Neutrophil (primary cell): ENCODE results near the gene KMO.
A peak's percentile ranks its signal among the peaks of the same experiment; 100 is the strongest.

ENCODE experiments used
- H3K27ac ChIP-seq: fragments of 200-600 bp; sonication (generic); 2 replicates; pipeline ENCODE4 v1.5.1; 2016; ENCODE audit warnings: mild to moderate bottlenecking, moderate library complexity
- H3K27me3 ChIP-seq: fragments of 200-600 bp; sonication (generic); 2 replicates; pipeline ENCODE4 v1.6.0; 2016; ENCODE audit warnings: mild to moderate bottlenecking
- H3K36me3 ChIP-seq: fragments of 200-600 bp; sonication (generic); 2 replicates; pipeline ENCODE4 v1.5.1; 2017
- H3K4me1 ChIP-seq, 2 experiments: fragments of 200-600 bp in 1 of 2; sonication (generic) in 1 of 2; 1 replicate in 1 of 2; 2 replicates in 1 of 2; pipeline versions ENCODE4 v1.5.1 to v1.6.1; 2013 to 2016; ENCODE audit warnings: low read depth in 1 of 2, low read length in 1 of 2, mild to moderate bottlenecking in 1 of 2, moderate library complexity in 1 of 2; ENCODE audit not compliant: control insufficient read depth in 1 of 2, insufficient read depth in 1 of 2
- H3K4me3 ChIP-seq, 2 experiments: fragments of 200-600 bp in 1 of 2; sonication (generic) in 1 of 2; 1 replicate in 1 of 2; 2 replicates in 1 of 2; pipeline ENCODE4 v1.5.1; 2013 to 2016; ENCODE audit warnings: low read depth in 1 of 2, low read length in 1 of 2, mild to moderate bottlenecking in 1 of 2, moderate library complexity in 1 of 2
- H3K9me3 ChIP-seq: fragments of 200-600 bp; sonication (generic); 2 replicates; pipeline ENCODE4 v1.5.1; 2016
- TF ChIP-seq, protein P1 (sequence below): fragments of 200-600 bp; sonication (generic); IDR thresholded peaks from 2 replicates; pipeline ENCODE4 v1.5.1; 2016; ENCODE audit warnings: antibody characterized with exemption

The KMO gene

DNA sequence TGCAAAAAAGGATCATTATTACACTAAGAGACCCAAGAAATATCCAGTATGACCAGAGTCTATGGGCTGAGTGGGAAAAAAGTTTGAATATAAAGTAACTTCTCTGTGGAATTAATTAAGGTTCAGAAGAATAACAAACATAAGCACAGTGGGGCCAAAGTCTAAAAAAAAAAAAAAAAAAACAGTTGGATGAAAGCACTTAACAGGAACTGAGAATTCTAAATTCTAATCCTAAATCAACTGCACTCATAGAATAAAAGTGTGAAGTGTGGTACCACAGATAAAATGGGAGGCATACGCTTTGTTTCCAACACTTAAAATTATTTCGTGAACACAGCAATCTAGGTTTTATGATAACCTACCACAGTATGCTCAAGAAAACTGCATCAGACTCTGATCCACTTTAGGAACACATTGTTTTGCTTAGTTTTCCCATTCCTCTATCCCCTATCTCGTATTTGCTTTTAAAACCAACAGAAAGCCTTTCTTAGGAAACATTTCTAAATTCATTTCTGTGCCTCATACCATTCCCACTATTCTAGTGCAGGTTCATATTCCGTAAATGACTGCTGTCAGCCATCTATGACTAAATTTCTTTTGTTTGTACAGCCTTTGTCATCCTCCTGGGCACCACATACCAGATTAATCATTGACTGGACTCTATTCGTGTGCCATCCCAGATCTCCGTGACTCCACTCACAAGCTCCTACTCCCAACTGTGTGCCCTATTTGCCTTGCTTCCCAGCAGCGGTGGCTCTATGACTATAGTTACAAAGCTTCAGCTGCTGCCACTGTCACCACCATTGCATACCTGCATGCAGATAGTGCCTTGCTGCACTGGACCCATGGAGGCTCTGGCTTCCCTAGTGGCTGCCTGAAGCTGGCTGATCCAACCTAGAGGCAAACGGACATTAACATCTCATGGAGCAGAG lies 83.1 kb downstream of the KMO start:
- no peak overlapping the region for H3K27ac ChIP-seq
- TF ChIP-seq, protein P1, sequence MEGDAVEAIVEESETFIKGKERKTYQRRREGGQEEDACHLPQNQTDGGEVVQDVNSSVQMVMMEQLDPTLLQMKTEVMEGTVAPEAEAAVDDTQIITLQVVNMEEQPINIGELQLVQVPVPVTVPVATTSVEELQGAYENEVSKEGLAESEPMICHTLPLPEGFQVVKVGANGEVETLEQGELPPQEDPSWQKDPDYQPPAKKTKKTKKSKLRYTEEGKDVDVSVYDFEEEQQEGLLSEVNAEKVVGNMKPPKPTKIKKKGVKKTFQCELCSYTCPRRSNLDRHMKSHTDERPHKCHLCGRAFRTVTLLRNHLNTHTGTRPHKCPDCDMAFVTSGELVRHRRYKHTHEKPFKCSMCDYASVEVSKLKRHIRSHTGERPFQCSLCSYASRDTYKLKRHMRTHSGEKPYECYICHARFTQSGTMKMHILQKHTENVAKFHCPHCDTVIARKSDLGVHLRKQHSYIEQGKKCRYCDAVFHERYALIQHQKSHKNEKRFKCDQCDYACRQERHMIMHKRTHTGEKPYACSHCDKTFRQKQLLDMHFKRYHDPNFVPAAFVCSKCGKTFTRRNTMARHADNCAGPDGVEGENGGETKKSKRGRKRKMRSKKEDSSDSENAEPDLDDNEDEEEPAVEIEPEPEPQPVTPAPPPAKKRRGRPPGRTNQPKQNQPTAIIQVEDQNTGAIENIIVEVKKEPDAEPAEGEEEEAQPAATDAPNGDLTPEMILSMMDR: no peak

DNA sequence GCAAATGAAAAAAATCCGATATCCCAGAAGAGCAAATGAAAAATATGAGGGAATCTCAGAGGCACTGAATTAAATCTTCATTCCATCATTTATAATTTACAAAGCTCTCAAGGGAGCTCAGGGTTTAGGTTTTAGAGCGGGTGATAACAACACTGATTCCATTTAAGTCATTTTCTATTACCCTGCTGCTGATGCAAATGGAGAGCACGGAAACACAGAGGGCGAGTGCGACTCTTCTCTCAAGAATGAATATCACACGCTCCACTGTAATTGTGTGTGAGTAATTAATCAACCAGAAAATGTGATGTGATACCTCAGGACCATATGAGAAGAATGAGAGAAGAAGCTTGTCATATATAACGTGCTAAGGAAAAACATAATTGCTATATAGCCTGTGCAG lies 85.2 kb downstream of the KMO start:
- H3K9me3 ChIP-seq: no peaks in the 10 kb centered on the region
- peaks cover 12 to 19% of the 10 kb centered on the region in 2 experiments for H3K4me1 ChIP-seq
- H3K4me3 ChIP-seq: no peak overlapping the region
- no peaks in the 10 kb centered on the region for H3K27me3 ChIP-seq
- TF ChIP-seq, protein P1: no peak
- no peak overlapping the region for H3K27ac ChIP-seq
- no peaks in the 10 kb centered on the region for H3K36me3 ChIP-seq

More for the DNA sequence above, 83.1 kb downstream of the KMO start:
- no peaks in the 10 kb centered on the region for H3K9me3 ChIP-seq
- no peaks in the 10 kb centered on the region for H3K36me3 ChIP-seq
- H3K27me3 ChIP-seq: no peaks in the 10 kb centered on the region
- H3K4me3 ChIP-seq: no peak overlapping the region
- H3K4me1 ChIP-seq: peaks cover 12 to 33% of the 10 kb centered on the region in 2 experiments

DNA sequence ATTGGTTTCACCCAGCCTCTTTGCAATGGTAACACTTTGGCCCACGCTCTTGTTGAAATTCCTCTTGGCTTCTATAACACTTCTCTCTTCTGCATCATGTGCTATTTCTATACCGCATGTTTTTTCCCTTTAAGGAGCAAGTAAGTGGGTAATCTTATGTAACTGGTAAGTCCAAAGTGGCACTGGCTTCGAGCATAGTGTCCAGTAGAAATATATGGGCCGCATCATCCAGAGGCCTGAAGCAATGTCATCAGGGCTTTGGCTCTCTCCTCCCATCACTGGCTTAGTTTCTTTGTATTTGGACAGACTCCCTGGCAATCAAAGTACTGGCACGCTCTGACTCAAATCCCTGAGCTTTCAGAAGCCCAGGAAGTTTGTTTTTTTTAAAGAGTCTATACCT lies 90.5 kb downstream of the KMO start:
- Histone ChIP-seq H3K36me3 (no peaks in the 10 kb centered on the region), H3K27ac (no peak overlapping the region), H3K4me1 (peaks cover 4 to 5% of the 10 kb centered on the region in 2 experiments), H3K27me3 (no peaks in the 10 kb centered on the region), H3K9me3 (no peaks in the 10 kb centered on the region), H3K4me3 (no peak overlapping the region)
- TF ChIP-seq, protein P1: no peak

DNA sequence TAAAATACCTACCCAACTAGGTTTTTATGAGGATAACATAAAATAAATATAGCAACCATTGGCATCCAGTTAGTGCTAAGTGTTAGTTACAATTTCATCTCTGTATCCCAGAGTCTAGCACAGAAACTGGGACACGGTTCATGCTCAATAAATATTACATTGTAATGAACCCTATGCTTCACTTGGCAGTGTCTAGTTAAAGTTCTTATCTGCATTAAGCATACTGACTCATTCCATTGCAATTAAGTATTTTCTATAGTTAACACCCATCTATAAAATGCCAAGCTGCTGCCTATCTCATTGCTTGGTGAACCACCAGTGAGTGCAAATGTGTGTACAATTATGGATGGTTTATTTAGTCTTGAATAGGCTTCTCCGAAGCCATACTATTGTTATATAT lies 92.8 kb downstream of the KMO start:
- H3K27me3 ChIP-seq: no peaks in the 10 kb centered on the region
- no peak overlapping the region for H3K27ac ChIP-seq
- no peaks in the 10 kb centered on the region for H3K36me3 ChIP-seq
- TF ChIP-seq, protein P1: no peak
- no peak overlapping the region for H3K4me3 ChIP-seq
- H3K9me3 ChIP-seq: no peaks in the 10 kb centered on the region
- H3K4me1 ChIP-seq: peaks cover 11 to 12% of the 10 kb centered on the region in 2 experiments

DNA sequence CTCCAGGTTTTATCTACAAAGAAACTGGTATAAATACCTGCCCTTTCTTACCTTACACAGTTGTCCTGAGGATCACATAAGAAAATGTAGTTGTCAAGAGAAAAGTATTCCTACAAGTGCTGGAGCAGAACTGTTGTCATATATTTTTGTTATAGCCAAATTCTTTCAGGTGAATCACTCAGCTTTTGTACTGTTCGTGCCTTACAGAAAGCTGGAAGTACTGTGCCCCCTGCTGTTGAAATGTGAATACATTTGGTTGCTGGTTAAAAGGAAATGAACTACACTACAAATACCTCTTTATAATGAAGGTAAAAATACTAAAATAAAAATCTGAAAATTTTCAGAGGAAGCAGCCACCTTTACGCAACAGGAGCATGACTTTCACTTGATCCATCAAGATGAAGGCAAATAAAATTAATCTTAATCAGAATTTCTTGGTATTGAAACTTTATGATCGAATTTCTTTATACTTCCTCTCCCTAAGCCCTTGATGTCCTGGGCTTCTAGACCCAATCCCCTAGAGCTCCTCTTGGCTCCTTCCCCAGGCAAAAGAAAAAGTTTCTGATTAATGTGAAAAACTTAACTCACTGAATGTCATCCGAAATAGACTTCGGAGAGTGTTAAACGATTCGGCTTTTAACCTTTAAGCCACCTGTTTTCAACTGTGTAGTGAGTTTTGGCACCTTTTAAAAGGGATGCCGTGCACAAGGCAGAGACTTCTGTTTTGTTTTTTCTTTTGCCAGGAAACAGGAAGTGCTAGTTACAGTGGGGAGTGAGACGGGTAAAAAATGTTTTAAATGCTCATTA lies 95.5 kb downstream of the KMO start:
- Histone ChIP-seq H3K4me3 (peak overlapping the region in 1 of 2 experiments; percentile 28), H3K27me3 (no peaks in the 10 kb centered on the region), H3K27ac (peak overlapping the region; percentile 67), H3K36me3 (no peaks in the 10 kb centered on the region), H3K9me3 (no peaks in the 10 kb centered on the region), H3K4me1 (peaks cover 11 to 12% of the 10 kb centered on the region in 2 experiments)
- TF ChIP-seq, protein P1: peak; percentile 20
